Fibroblast of upper back skin (primary cell): ENCODE data around the gene PTPDC1.

ENCODE experiments used
- DNase-seq: peaks from one replicate; pipeline ENCODE4 v3.0.0-alpha.2; 2013

Gene PTPDC1, protein sequence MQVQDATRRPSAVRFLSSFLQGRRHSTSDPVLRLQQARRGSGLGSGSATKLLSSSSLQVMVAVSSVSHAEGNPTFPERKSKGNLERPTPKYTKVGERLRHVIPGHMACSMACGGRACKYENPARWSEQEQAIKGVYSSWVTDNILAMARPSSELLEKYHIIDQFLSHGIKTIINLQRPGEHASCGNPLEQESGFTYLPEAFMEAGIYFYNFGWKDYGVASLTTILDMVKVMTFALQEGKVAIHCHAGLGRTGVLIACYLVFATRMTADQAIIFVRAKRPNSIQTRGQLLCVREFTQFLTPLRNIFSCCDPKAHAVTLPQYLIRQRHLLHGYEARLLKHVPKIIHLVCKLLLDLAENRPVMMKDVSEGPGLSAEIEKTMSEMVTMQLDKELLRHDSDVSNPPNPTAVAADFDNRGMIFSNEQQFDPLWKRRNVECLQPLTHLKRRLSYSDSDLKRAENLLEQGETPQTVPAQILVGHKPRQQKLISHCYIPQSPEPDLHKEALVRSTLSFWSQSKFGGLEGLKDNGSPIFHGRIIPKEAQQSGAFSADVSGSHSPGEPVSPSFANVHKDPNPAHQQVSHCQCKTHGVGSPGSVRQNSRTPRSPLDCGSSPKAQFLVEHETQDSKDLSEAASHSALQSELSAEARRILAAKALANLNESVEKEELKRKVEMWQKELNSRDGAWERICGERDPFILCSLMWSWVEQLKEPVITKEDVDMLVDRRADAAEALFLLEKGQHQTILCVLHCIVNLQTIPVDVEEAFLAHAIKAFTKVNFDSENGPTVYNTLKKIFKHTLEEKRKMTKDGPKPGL

DNA sequence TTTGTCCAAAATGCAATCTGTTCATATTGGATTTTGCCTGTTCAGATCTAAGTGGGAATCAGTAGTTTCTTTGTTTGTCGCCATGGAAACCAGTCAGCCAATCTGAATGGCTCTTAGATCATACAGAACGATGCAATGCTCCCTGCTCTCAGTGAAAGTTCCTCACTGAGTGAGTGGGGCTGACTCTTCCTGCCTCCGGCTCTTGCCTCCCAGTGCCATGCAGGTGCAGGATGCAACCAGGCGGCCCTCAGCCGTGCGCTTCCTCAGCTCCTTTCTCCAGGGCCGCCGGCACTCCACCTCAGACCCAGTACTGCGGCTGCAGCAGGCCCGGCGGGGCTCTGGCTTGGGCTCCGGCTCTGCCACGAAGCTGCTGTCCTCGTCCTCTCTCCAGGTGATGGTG, at the start of gene PTPDC1:
TSS of gene PTPDC1 (plus strand) at position 151 of the 400 bp plus-strand sequence. CDS start at position 218, 67 bp downstream.
- DNase-seq, result peak; percentile 89

DNA sequence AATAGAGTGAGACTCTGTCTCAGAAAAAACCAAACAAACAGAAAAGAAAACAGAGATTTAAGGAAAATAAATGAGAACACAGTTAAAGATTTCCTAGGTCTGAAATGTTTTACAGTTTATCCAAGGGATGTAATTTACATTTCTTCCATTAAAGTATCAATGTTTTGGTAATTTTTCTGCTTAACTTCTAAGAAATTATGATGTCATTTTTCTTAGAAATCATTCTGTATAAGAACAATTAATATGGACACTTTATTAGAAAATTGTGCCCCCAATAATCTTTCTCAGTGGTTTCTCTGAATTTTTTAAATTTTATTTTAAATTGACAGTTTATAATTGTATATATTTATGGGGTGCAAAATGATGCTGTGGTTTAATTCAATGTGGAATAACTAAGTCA, 49.8 kb upstream of the PTPDC1 start:
- DNase-seq, result no peak

DNA sequence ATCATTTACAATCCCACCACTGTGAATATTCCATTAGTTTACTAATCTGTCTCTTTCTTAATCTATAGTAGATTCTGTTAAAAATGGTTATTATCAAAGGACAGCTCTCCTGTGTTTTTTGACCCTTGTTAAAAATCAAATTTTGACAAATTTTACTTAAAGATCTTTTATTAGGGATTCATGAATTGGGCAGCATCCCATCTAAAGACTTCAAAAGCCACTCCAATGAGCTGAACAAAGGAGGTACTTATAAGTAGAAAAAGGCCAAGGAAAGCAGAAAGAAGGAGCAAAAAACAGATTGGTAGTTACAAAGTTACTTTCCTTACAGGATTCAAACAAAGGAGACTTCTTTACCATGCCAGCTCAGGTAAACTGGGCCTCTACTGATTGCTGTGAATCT, 44.5 kb upstream of the PTPDC1 start:
- no peak for DNase-seq

DNA sequence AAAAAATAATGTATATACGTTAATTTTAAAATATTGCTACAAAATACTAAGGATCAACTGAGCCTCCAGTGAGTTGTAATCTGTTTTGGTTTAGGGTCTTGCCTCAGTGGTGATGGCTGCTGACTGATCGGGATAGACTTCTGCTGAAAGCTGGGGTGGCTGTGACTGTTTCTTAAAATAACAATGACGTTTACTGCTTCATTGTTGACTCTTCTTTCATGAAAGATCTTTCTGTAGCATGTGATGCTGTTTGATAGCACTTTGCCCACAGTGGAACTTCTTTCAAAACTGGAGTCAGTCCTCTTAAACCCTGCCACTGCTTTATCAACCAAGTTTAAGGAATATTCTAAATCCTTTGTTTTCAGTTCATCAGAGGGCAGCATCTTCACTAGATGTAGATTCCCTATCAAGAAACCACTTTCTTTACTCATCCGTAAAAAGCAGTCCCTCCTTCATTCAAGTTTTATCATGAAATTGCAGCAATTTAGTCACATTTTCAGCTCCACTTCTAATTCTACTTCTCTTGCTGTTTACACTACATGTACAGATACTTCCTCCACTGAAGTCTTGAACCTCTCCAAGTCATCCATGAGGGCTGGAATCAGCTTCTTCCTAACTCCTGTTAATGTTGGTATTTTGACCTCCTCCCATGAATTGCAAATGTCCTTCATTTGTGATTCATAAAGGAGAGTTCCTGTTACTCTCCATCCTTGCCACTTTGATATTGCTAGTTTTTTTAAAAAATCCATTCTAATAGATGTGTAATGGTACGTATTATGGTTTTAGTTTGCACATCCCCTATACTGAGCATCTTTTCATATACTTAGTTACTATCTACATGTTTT, 41.5 kb upstream of the PTPDC1 start:
- DNase-seq, result no peak

DNA sequence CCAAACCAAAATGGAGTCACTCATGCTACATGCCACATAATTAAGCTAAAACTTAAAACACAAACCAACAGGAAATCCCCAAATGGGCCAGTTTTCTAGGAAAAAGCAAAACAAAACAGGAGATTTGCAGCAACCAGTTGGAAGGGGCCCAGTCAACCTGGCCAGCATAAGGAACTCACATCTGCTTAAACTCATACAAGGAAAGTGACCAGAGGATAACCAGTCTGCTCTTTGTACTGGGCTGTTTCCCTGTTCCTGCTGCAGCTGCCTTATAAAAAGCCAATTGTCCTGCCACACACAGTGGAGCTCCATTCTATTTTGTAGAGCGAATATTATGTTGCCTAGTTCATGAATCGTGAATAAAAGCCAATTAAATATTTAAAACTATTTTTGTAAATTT, 29.5 kb upstream of the PTPDC1 start:
- DNase-seq, result no peak

DNA sequence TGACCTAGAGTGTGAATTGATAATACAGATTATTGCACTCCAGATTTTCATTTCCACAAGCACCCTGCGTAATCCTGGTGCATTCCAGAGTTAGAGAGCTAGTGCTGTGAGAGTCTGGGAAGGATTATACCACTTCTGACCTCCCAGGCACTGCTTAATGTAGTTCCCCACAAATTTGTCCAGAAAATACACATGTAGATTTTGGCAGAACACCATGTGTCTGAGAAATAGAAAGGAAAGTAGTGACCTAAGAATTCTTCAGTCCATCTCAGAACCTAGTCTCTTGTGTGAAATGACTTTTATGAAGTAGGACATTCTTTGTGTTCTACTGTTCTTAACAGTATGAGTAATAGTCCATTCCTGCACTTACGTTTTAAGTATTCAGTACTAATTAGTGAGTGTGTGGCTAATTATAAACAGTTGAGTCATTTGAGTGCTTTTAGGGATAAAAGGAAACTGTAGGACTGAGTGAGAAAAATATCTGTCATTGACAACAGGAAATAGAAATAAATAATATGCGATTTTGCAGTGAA, 27.8 kb upstream of the PTPDC1 start:
- peak; percentile 81 for DNase-seq

DNA sequence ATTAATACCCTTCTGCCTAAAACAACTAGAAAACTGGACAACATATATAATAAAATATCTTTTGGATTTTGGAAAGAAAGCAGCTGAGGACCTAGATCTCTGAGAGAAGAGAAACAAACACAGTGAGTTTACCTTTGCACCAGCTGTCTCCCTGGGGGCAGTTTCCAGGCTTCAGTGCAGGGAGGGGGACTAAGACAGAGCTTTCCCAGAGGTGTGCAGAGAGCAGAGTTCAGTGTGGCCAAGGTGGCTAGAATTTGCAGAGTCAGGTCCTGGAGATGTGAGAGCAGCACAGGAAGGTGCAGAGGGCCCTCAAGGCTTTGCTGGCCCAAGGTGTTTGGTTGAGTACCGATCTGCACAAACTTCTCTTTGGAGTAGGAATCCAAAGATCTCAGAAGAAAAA, 26.3 kb upstream of the PTPDC1 start:
- DNase-seq, result no peak

DNA sequence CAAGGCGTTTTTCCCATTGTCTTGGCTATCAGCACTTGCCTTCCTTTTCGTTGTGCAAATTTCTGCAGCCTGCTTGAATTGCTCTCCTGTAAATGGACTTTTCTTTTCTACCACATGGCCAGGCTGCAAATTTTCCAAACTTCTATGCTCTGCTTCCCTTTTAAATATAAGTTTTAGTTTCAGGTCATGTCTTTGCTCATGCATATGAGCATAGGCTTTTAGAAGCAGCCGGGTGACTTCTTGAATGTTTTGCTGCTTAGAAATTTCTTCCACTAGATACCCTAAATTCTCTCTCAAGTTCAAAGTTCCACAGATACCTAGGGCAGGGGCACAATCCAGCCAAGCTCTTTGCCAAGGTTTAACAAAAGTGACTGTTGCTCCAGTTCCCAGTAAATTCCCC, 22.4 kb upstream of the PTPDC1 start:
- DNase-seq, result no peak

DNA sequence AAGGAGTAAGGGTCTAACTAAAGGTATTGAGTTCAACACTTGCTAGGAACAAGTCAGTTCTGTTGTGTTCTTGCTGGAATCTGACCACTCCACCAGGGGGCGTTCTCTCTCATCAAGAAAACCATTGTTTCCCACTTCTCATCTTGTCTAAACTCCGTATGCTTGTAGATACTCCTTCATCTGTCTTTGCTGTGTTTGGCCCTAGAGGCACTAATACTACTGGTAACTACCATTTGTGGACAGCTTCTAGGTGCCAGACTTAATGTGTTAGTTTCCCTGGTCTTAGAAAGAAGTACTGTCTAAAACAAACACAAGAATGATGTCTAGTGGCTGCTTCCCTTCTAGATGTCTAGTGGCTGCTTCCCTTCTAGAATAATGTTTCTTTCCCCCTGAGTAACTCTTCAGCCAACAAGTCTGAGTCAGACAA, 18.7 kb upstream of the PTPDC1 start:
- DNase-seq, result peak; percentile 82

DNA sequence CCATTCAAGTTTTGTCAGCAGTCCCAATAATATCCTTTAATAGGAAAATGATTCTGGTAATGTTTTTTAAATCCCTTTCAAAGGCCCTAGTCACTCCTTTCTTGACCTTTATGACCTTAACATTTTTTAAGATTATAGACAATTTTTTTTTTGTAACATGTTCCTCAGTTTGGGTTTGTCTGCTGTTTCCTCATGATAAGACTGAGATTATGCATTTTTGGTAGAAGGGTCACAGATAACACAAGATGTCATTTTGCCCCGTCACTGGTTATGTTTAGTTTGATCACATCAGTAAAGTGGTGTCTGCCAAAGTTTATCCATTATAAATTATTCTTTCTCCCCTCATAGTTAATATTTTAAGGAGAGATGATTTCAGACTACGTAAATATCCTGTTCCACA, 16.0 kb upstream of the PTPDC1 start:
- no peak for DNase-seq

DNA sequence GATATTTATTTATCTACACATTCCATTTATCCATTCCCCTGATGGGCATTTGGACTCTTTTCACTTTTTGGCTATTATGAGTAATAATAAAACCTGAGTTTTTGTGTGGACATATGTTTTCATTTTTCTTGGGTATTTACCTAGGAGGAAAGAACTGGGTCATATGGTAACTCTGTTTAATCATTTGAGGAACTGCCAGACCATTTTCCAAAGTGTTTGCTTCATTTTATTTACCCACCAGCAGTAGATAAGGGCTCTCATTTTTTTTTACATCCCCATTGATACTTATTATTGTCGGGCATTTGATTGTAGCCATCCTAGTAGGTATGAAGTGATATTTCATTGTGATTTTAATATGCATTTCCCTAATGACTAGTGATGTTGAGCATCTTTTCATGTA, 7.7 kb upstream of the PTPDC1 start:
- DNase-seq, result no peak

DNA sequence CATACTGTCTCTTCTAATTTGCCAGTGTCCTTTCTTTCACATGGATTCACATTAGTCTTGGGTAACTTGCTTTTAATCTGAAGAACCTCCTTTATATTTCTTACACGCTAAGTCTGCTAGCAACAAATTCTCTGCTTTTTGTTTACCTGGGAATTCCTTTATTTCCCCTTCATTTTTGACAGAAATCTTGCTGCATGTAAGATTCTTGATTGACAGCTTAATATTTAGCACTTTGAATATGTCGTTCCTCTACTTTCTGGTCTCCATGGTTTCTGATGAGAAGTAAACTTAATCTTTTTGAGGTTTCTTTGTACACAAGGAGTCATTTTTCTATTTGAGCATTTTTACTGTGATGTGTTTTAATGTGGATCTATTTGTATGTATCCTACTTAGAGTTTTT, 6.2 kb upstream of the PTPDC1 start:
- no peak for DNase-seq

DNA sequence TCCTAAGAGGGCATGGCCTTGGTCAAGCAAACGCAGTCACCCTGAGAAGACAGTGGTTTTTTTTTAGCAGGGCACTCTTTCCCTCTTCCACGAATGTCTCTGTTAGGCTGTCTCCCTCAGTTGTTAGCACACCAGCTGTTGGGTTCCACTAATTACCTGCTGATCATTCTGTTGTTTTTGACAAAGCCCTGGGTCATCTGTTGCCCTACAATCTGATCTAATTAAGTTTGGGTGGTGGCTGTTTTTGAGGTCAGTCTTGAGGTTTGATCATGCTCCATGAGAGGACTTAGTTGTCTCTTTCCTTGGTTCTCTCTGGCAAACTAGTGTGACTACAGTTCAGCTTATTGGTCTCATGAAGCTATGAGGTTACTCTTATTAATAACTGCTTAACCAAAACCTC, 5.0 kb upstream of the PTPDC1 start:
- no peak for DNase-seq

DNA sequence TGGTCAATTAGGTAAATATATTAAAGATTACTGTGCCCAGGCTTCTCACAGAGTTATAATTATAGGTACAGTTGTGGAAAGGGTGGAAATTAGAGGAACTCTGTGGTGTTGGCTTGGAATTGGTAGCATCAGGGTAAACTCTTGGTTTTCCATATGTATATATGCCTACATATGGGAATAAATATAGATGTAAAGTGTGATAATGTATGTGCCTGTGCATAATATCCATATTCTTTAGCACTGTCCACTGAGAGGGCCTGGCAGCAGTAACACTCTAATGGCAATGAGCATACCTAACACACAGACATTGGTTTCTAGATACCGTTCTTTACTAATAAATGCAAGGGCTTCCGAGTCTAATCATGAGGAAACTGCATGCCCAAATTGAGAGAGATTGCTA, 4.0 kb upstream of the PTPDC1 start:
- DNase-seq, result no peak

DNA sequence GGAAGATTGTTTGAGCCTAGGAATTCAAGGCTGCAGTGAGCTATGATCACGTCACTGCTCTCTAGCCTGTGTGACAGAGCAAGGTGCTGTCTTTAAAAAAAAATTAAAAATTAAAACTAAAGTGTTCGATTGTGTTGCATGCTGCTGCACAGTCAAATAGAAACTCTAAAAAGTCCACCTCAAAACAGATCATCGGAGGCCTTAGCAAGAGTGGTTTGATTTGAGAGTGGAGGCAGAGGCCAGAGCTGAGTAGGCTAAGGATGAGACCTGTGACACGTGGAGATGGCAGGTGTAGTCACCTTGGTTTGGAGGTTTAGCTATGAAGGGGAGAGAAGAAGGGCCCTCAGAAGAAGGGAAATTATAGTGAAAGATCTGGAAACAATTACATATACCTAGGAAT, 2.8 kb upstream of the PTPDC1 start:
- DNase-seq, result no peak

DNA sequence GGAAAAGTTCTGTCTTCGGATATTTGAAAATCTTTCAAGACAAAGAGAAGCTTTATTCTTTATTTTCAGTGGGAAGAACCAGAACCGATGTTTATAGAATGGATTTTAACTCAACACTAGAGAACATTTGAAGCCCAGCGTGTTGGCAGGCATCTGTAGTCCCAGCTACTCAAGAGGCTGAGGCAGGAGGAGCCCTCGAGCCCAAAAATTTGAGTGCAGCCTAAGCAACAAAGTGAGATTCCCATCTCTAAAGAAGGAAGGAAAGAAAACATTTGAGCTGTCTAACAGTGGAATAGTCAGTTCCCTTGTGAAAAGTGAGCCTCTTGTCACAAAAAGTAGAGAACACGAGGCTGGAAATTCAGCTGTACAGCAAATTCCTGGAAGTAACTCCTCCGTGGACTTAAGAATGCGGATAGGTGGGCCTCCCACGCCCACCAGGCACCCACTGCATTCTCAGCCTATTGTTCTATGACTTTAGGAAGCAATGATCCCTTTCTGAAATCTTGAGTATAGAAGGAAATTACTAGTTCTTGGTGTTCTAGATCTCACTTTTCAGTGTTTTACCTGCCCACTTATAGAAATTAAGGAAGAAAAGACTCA, 2.3 kb upstream of the PTPDC1 start:
- DNase-seq, result no peak

DNA sequence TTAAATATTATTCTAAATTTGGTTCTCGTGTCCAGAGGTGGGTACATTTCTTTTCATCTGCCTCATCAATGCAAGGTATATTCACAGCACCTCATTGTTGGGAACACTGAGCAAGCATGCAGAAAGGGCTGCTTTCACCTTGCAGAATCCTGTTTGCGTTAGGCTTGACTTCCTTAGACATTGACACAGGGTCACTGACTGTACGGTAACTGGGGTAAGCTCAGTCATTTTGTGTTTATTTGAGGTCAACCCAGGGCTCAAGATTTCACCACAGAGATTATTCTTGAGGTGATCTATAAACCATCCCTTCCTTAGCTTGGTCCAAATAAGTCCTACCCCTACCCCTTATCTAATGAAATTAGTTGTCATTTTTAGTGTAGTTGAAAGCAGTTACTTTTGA, 1.7 kb upstream of the PTPDC1 start:
- no peak for DNase-seq

DNA sequence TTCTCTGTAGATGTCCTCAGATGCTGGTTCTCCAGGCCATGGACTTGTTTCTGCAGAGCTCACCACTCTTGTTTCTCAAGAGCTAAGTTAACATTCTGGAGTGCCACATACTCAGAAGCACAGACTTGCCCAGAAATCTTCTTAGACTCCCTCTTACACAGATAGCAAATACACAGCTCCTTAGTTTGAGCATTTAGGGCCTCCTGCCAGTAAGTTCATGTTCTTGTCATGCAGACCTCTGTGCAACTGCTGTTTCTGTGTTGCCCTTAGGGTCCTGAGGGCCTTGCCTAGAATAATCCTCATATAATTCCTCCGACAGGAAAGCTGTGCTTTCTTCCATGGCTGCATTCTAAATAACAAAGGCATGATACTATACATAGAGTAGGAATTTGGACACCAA, 1.3 kb upstream of the PTPDC1 start:
- DNase-seq, result no peak

DNA sequence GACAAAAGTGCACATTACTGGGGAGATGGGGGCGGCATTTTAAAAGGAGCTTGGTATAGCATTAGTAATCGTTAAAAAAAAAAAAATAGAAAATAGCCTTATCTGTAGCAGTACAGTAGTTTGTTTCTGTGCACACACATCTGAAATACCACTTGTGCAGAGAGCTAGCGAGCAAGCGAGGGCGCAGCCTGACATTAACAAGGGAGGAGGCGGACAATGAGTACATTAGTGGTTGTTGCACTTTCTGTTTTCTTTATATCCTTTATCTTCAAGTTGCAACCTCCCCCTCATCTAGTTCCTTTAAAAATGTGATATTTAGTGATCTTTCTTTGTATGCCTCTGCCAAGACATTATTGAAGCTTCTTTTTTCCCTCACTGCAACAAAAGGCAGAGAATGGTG, 880 bp upstream of the PTPDC1 start:
- DNase-seq, result no peak

DNA sequence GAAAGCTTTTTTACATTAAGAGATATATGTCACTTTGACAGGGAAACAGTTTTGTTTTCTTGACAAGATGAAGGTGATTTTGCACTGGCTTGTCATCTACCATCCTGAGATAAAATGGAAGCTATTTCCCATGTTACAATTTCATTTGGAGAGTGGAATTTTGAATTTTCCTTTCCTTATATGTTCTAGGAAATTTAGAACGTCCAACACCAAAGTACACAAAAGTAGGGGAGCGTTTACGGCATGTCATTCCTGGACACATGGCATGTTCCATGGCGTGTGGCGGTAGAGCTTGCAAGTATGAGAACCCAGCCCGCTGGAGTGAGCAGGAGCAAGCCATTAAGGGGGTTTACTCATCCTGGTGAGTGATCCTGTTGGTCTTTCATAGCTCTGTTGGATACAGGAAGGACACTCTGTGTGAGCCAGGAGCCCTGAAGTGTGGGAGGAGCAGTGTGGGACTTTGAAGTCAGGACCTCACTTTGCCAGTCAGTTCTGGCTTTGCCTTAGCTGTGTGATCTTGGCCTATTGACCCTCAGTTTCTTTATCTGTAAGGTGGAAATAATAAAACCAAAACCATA, 887 bp downstream of the PTPDC1 start:
- DNase-seq, result peak; percentile 67

DNA sequence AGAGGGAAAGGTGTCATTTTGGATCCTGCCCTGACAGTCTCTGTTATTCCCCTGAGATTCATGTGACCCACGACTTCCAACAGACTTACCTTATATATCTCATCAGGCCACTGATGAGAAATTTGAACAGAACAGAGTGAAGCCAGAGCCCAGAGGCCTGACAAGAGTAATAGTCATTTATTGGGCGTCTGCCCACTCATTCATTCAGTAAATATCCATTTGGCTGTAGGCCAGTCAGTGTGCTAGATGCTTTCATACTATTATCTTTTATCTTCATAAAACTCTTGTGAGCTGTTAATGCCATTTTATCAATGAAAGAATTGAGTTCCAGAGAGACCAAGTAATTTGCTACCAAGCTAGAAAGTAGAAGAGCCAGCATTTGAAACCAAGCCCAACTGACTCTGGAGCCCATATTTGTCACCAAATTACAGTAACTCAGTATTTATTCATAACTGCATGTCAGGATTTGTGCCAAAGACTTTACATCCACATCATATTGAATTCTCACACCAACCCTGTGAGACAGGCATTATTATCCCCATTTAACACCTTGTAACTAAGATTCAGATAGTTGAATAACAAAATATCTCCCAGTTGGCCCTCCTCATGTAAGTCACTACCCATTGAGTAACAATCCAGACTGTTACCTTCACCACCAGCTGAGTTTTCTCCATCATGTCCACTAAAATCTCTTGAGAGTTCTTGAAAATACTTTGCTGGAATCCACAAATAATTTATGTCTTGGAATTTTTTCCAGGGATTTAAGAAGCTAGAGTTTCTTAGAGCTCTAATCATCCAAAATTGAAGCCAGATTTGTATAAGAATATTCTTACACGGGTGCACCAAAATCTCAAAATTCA, 2.5 kb downstream of the PTPDC1 start:
- peak; percentile 82 for DNase-seq
